Right ventricle myocardium superior (tissue), 1 donor: Measurements from ENCODE around the gene HEY2. TPM values are rescaled to one million over a fixed set of nuclear protein-coding genes. Genes with fewer than 3 reads are reported as not detected.

Experiments
- ATAC-seq: fragments of 200-7000 bp; cut with Tn5 transposase; one replicate; pipeline ENCODE4 v1.9.1; 2020; ENCODE audit warnings: mild to moderate bottlenecking; ENCODE audit not compliant: poor library complexity
- DNase-seq: peaks from one replicate; pipeline ENCODE4 v3.0.0-alpha.2; 2020
- intact Hi-C: fragments of 100-400 bp; cut with DNase I; formaldehyde crosslinking; loops from one replicate; pipeline ENCODE4 v1.11.2; 2022
- total RNA-seq: library from RNA; stranded (reverse); fragmentation: NEBNext Ultra II Directional; extraction: Animal tissue kit (Norgen Biotek cat#: 25700); gene quantifications from one replicate; pipeline ENCODE4 v1.2.1, GENCODE V29; 2021
- donor health status: DM: no; HTN: yes; CAD: no; lungs with severe emphysema.

HEY2 gene
- total RNA-seq, 1 donor from 2014 or later = 60.6 TPM

DNA sequence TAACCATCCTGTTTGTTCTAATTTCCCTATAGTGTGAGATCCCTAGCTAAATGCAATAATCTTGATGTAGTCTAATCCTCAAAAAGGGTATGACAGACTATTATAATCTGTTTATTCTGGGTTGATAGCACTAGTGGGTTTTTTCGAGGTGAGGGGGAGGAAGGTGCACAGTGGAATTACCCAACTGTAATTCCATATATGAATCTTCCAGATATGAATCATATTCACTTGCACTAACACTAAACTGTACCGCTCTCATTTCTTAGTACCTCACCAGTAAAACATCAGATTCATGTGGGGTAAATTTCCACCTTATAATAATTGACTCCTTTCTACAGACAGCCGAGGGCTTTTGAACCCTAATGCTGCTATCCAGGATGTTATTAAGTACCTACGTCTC lies 57.9 kb downstream of the HEY2 start:
- intact Hi-C loops = no loop called here
- ATAC-seq (no peak), DNase-seq (no peak)

DNA sequence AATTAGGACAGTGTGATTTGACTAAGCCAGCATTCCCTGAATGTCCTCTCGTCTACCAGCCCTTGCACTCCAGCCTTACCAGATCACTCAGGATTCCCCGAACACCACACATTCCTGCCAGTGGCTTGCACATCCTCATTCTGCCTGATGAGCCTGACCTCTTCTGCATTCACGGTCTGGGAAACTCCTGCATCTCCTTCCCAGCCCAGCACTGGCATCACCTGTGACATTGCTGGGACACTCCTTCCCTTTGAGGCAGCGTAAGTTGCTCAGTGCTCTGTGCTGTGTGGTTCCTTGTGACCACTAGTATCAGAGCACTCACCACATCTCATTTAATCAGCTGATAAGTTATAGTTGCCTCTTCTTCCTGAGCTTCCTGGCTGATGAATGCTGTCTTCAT lies 58.6 kb downstream of the HEY2 start:
- intact Hi-C loops = no loop called here
- ATAC-seq (no peak), DNase-seq (no peak)

DNA sequence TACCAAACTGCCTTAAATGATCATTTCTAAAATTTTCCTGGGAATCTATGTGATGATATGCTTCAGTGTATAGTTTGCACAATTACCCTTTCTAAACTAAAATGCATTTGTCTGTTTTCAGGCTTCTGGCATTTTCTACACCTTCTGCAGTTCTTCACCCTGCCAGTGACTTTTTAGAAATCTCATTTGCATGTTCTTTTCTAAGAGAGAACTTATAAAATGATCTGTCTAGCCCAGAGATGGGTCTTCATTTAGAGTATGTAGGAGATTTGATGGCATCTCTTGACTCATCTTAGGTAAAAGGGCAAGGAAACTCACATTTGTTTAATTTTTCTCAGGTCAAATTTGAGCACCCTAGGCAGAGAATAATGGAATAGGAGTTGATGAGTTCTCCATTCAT lies 59.2 kb downstream of the HEY2 start:
- no peak for DNase-seq
- no peak for ATAC-seq
- intact Hi-C loops = no loop called here

DNA sequence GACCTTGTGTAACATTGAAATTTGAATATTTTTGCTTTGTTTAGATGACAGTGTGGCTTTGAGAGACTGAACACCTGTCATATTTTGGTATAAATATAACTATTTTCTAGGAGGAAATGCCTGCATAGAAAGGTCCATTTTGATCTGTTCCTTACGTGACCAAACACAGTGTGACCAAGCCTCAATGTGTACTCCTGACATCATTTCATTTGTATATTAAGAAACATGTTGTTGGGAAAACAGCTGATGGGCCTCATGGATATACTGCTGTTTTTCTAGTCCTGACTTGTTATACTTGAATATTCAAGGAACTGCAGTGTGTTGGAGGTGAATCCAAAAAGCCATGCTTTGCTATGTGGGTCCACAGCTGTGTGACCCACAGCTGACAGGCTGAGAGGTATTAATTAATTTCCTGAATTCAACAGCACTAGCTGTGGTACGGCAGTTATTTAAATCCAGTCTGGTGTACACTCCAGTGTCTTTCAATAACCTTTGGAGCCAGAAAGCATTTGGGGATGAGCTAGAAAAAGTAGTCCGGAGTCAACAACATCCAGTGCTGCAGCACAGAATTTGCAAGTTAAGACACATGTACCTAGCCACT lies 60.2 kb downstream of the HEY2 start:
- intact Hi-C loops = no loop called here
- DNase-seq (no peak), ATAC-seq (no peak)

DNA sequence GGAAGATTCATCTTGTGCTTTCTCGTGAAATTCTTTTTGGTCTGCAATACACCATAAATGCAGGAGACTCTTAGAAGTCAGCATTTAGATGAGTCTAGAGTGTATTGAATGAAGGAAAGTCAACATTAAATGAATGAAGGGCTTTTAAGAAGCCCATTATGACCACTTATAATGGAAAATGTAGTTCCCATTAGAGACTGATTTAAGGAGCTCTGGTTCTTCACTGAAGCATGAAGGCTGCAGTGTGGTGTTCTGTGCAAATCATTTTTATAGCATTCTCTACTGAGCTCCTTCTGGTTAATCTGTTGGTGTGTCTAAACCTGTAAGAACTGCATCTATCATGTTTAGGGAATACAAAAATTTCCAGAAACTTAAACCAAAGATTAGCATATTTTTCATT lies 61.0 kb downstream of the HEY2 start:
- no peak for ATAC-seq

More for the DNA sequence above, 61.0 kb downstream of the HEY2 start:
- intact Hi-C loops = no loop called here
- no peak for DNase-seq

Other genes with a start within 250 kb of the HEY2 start
- gene NCOA7, start 41.3 kb downstream of the HEY2 start, total RNA-seq = 12.7 TPM
- gene HINT3, start 207.1 kb downstream of the HEY2 start, total RNA-seq = 33.5 TPM
- 13.5 TPM for gene TRMT11, start 236.9 kb downstream of the HEY2 start, total RNA-seq